ENCODE results near the gene WFS1. TPM values are rescaled to one million over a fixed set of nuclear protein-coding genes. Genes with fewer than 3 reads are reported as not detected.

Gene WFS1
- polyA plus RNA-seq, 3 donors, result 20.1 to 29.3 (median 29.3) TPM

GRCh38 chr4:6307891-6308290, 38.2 kb downstream of the WFS1 start:
- no peak for DNase-seq (ENCODE audit: extremely low read depth in 1 of 11, low read depth in 9 of 11, low spot score in 4 of 11)

GRCh38 chr4:6308899-6309643, 39.4 kb downstream of the WFS1 start:
- peak in 3 of 11 donors; percentile 24 to 48 (median 38) for DNase-seq (ENCODE audit: extremely low read depth in 1 of 11, low read depth in 9 of 11, low spot score in 4 of 11)

- no peak for DNase-seq (ENCODE audit: extremely low read depth in 1 of 11, low read depth in 9 of 11, low spot score in 4 of 11)
Observed at GRCh38 chr4:6309777-6310176, 40.1 kb downstream of the WFS1 start.

- DNase-seq (ENCODE audit: extremely low read depth in 1 of 11, low read depth in 9 of 11, low spot score in 4 of 11), result no peak
Observed at GRCh38 chr4:6313216-6313615, 43.6 kb downstream of the WFS1 start.

GRCh38 chr4:6316461-6317003, 46.9 kb downstream of the WFS1 start:
- DNase-seq (ENCODE audit: extremely low read depth in 1 of 11, low read depth in 9 of 11, low spot score in 4 of 11), result no peak

- DNase-seq (ENCODE audit: extremely low read depth in 1 of 11, low read depth in 9 of 11, low spot score in 4 of 11), result no peak
Observed at GRCh38 chr4:6318206-6318605, 48.6 kb downstream of the WFS1 start.

GRCh38 chr4:6319530-6320150, 50.0 kb downstream of the WFS1 start:
- no peak for DNase-seq (ENCODE audit: extremely low read depth in 1 of 11, low read depth in 9 of 11, low spot score in 4 of 11)

- no peak for DNase-seq (ENCODE audit: extremely low read depth in 1 of 11, low read depth in 9 of 11, low spot score in 4 of 11)
Observed at GRCh38 chr4:6320663-6321062, 51.0 kb downstream of the WFS1 start.

- DNase-seq (ENCODE audit: extremely low read depth in 1 of 11, low read depth in 9 of 11, low spot score in 4 of 11), result no peak
Observed at GRCh38 chr4:6321361-6321760, 51.7 kb downstream of the WFS1 start.

GRCh38 chr4:6322067-6322760, 52.6 kb downstream of the WFS1 start:
- no peak for DNase-seq (ENCODE audit: extremely low read depth in 1 of 11, low read depth in 9 of 11, low spot score in 4 of 11)

GRCh38 chr4:6322761-6323566, 53.3 kb downstream of the WFS1 start:
- DNase-seq (ENCODE audit: extremely low read depth in 1 of 11, low read depth in 9 of 11, low spot score in 4 of 11), result no peak

GRCh38 chr4:6324461-6324998, 54.9 kb downstream of the WFS1 start:
- DNase-seq (ENCODE audit: extremely low read depth in 1 of 11, low read depth in 9 of 11, low spot score in 4 of 11), result no peak

GRCh38 chr4:6324999-6325787, 55.5 kb downstream of the WFS1 start:
- peak in 1 of 11 donors; percentile 36 for DNase-seq (ENCODE audit: extremely low read depth in 1 of 11, low read depth in 9 of 11, low spot score in 4 of 11)

- DNase-seq (ENCODE audit: extremely low read depth in 1 of 11, low read depth in 9 of 11, low spot score in 4 of 11), result no peak
Observed at GRCh38 chr4:6325788-6326290, 56.2 kb downstream of the WFS1 start.

- DNase-seq (ENCODE audit: extremely low read depth in 1 of 11, low read depth in 9 of 11, low spot score in 4 of 11), result no peak
Observed at GRCh38 chr4:6326312-6327060, 56.8 kb downstream of the WFS1 start.

- DNase-seq (ENCODE audit: extremely low read depth in 1 of 11, low read depth in 9 of 11, low spot score in 4 of 11), result peak in 5 of 11 donors; percentile 59 to 69 (median 60)
Observed at GRCh38 chr4:6327220-6327917, 57.7 kb downstream of the WFS1 start.

GRCh38 chr4:6328526-6328925, 58.9 kb downstream of the WFS1 start:
- no peak for DNase-seq (ENCODE audit: extremely low read depth in 1 of 11, low read depth in 9 of 11, low spot score in 4 of 11)

Measured in renal cortex interstitium (tissue), 11 donors.